Activated CD8-positive, alpha-beta memory T cell treated with anti-CD3 and anti-CD28 coated beads for 24 hours (primary cell): ENCODE data around the gene SLC17A9.

ENCODE experiments used
- DNase-seq: peaks from one replicate; pipeline ENCODE4 v3.0.0-alpha.2; 2020

Gene SLC17A9, protein sequence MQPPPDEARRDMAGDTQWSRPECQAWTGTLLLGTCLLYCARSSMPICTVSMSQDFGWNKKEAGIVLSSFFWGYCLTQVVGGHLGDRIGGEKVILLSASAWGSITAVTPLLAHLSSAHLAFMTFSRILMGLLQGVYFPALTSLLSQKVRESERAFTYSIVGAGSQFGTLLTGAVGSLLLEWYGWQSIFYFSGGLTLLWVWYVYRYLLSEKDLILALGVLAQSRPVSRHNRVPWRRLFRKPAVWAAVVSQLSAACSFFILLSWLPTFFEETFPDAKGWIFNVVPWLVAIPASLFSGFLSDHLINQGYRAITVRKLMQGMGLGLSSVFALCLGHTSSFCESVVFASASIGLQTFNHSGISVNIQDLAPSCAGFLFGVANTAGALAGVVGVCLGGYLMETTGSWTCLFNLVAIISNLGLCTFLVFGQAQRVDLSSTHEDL

DNA sequence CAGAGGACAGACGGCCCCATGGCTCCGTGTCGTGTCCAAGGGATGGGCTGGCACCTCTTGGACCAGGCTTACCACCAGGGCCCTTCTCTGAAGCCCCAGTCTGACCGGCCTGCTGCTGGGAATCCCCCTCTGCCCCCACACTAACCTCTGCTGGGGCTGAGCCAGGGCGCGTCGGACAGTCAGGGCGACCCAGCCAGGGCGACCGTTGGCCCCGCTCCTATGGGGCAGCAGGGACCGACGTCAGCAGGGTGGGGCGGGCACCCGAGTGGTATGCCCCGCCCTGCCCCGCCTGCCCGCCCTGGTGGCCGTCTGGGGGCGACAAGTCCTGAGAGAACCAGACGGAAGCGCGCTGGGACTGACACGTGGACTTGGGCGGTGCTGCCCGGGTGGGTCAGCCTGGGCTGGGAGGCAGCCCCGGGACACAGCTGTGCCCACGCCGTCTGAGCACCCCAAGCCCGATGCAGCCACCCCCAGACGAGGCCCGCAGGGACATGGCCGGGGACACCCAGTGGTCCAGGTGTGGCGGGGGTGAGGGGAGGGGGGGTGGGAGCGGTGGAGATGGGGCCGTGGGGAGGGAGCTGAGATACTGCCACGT is at the start of gene SLC17A9:
TSS of gene SLC17A9 (plus strand) at position 337 of the 595 bp plus-strand sequence. CDS start at position 459, 122 bp downstream.
- peak; percentile 86 for DNase-seq

DNA sequence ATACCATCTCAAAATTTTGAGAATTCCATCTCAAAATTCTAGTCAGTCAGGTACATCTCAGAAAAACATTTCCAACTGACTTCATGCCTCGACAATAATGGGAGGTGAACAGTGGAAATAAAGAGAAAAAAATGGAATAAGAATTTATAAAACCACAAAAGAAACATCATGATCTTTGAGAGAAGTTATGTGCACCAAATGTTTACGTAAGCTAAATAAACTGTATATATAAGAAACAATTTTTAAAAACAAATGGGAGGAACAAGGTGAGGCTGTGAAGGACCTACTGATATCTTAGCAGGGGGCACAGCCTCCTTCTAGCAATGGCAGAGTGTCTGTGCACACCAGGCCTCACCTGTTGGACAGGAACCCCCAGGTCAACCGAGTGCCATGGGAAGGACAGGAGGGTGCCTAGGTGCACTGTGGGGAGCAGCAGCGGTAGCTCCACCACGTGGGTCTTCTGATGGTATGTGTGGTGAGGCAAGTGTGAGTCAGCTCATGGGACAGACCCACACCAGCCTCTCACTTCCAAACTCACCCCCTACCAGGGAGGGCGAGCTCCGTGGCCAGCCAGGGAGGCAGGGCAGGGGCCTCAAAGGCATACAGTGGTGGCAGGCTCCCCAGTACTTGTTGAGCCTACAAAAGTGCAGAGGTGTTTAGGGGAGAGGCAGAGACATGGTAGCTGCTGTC is 49.4 kb upstream of the SLC17A9 start:
- DNase-seq = no peak

DNA sequence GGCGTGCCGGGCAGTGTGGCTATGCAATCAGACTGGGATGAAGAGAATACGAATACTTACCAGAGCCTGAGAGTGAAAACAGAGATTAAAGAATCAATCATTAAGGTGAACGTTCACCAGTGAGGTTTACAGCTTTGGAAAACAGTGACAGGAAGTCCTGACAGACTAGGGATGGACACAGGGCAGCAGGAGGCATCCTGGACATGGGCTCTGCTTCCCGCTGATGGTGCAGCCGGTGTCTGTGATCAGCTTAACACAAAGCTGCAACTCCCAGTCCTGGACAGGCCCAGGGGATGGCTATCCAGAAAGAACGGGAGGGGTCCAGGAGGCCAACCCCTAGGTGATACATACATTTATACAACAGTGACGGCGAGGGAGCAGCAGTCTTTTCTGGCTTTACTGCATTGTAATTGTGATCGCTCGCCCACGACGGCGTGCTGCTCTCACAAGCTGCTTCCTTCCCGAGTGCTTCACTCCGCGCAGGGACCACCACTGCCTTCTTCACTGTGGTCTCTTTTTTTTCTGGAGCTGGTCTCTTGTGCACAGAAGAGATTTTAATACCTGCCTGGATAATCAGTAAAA is 46.9 kb upstream of the SLC17A9 start:
- no peak for DNase-seq

DNA sequence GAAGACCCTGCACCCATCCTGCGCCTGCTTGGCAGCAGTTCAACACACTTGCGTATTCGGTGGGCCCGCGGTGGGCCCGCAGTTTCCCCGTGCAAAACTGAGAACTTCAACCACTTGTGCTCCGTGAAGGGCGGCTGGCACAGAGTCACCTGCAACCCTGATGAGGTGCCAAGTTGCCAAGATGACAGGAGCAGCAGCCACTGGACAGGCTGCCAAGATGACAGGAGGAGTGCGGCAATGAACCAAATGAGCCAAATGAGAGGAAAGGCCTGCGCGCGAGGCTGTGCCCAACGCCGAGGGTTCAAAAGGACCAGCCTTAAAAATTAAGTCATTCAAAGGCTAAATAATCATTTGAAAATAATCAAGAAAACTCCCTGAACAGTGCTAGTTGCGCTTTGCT is 46.3 kb upstream of the SLC17A9 start:
- no peak for DNase-seq

DNA sequence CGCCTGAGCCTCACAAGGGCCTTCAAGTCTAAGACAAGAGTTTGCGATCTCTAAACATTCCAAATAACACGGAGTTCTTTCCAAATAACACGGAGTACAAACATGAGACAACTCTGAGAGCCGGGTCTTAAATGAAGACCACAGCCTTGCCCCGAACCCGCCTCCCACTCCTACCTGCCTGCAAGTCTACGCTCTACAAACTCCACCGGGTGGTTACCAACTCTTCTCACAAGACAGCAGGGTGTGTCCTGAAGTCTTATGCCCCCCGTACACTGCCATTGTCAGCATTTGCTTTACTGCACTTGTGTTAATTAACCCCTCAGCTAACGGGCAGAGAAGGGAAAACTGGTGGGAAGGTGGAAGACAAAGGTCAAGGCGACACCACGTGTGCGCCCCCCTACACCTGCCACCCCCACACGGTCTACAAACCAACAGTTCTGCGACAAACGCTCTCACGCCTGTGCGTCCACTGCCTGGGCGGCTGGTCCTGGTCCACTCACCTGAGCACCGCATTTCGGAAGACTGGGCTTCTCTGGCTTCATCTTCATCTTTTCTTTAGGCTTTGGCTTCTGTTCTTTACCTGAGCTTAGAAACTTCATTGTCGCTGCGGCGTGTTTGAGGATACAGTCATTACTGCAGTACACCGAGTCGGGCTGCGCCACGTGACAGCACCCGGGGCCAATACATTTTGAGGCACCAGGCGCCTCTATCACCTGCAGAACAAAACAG is 45.7 kb upstream of the SLC17A9 start:
- DNase-seq = no peak

DNA sequence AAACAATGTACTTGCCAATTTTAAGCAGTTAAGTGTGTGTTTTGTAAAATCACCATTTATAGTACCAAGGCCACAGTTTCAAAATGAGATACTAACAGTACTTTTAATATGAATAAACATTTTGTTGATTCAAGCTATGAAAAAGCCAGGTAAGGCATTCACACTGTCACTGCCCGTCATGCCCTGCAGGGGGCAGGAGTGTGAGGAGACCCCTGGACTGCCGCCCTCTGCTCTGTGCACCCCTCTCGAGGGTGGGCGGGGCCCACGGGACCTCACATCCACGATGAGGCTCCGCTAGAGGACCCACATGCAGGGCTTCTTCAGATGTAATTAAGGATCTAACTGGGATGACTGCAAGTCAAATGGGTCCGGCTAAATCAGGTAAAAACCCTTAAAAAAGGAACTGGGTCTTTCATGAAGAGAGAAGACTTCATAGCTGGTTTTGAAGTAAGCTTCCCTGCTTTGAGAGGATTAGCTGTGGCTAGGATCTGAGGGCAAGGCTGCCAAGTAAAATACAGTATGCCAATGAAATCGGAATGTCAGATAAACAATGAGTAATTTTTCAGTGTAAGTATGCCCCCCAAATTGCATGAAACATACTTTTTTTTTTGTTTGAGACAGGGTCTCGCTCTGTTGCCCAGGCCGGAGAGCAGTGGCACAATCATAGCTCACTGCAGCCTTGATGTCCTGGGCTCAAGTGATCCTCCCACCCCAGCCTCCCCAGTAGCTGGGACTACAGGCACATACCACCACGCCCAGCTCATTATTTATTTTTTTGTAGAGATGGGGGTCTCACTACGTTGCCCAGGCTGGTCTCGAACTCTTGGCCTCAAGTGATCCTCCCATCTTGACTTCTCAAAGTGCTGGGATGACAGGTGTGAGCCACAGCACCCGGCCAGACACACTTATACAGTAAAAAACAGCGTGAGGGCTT is 44.9 kb upstream of the SLC17A9 start:
- no peak for DNase-seq

DNA sequence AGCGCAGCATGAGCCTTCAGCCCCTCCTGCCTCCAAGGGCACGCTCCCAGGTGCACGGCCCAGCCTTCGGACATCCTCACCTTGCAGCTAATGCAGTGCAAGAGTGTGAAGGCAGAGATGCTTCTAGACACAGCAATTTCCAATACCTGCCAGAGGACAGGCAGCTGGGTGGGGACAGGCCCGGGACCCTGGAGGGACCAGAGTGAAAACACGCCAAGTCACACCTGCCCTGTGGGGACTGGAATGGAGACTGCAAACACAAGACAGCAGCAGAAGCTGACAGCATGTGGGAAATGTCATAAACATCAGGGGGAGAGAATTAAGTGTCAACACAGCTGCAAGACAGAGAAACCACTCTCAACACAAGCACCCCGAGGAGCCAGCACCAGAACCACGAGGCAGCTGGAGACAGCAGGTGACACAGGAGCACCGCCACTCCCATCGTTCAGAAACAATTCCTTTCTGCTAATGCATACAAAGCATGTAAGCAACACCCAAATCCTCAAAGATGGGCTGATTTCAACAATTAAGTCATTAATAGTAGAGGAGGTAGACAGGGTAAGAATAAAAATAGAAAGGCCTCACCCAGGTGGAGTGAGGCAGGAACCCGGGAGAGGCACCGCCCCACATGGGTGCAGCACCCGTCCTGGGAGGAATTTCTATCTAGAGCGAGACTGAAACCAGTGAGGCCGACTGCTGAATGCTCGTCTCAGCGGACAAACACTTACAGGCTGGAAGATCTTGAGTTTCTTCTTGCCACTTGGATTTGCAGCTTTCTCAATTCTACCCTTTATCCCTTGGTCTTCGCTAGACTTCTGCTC is 43.3 kb upstream of the SLC17A9 start:
- no peak for DNase-seq

DNA sequence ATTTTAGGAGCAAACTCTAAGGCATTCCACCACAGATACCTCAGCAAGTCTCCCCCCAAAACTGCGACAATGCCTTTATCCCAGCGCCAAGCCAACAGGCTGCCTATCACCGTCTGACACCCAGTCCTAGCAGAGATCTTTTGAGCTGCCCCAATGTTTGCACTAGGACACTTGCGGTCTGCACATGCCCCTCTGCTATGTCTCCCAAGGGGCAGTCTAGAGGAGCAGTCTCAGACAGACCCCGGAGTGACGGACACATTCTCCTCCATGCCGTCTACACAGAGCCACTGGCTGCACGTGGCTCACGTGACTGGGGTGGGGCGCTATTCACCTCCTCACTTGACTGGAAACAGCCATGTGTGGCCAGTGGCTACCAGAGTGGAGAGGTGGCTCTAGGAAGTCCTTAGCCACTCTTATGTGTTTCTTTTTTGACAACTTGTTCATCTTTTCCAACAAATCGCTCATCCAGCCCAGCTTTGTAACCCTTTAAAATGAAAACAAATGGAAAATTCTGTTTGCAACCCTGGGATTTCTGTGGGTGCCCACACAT is 42.2 kb upstream of the SLC17A9 start:
- no peak for DNase-seq

DNA sequence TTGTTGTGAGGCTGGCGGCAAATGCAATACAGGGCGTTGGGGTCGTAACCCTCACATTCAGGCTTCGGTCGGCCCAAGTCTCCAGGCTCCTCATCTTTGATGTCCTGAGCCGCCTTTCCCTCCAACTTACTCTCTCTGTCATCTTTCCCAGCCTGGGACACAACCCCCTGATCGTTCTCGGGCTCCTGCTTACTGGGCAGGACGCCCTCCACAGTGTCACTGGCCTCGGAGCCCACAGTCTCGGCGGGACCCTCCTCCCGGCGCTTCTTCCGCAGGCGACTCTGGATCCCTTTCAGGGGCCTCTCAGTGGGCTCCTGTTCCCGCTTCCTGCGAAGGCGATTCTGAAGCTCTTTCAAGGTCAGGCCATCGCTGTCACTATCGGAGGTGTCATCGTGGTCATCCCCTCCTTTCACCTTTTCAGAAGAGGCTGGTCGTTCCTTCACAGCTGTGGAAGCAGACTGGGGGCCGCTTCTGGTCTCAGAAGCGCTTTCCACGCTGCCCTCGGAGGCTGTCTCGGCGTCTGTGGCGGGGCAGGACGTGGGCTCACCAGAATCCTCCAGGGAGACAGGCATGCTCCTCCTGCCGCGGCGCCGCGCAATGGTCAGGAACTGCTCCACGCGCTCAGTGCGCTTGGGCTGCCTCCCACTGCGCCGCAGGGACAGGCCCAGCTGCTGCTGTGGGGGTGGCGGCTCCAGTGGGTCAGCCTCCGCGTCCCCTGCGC is 41.6 kb upstream of the SLC17A9 start:
- DNase-seq = no peak

DNA sequence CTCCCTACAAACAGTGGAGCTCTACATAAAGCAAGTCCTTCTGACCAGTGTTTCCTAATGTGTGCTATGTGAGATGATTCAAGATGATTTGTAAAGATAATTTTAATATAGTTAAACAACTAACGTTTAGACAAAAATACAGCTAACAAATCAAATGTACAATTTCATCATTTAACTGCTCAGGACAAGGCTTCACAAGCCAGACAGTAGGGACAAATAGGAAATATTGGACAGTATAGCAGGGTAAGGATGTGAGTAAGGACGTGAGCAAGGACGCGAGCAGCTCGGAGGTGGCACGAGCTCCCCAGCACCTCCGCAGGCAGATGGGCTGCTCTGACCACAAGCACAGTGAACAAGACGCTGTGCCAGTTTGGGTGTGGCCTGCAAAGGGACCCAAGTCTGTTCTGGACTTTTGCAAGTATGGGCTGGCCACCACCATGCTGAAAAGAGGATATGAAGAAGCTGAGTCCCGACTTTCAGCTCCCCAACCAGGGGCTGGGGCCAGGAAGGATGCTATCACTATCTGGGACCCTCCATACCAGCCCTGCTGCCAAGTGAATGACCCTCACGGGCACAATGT is 40.7 kb upstream of the SLC17A9 start:
- DNase-seq = no peak

DNA sequence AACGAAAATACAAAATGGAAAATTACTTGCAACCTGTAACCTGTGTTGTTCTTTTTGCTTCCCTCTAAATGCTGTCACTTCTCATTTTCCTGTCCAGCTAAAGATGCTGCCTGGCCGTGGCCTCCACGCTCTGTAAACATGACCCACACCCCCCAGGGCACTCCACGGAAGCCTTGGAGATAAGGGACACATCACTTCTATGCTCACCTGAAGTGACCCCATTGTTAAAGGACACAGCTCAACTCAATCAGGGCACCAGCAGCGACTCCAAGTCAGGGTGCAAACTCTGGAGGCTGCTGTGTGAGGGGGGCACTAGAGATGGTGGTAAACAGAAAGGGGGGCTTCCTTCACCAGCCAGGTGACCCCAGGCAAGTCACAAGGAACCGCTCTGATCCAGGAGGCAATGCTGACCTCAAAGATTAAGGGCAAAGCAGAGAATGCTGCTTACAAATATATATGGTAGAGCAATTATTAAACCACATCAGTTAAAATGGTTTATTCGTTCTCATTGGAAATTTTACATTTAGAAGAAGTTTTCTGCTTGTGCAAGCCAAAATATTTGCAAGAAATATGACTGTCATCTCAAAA is 39.4 kb upstream of the SLC17A9 start:
- DNase-seq = no peak

DNA sequence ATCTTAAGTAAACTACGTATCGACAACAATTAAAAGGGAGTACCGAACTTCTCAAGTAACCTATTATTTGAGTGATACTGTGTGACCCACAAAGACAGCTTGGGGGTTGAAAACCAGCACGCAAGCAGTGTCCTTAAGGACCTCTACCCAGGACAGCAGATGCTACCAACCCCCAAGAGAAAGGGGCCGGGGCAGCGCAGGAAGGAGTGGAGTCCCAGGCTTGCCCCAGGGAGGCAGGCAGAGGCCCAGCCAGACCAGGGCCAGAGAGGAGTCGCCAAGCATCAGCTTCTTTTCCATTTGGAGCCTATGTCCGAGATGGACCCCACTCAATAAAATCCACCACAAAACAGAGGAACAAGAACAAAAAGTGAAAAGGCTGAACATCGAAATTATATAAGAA is 38.1 kb upstream of the SLC17A9 start:
- DNase-seq = no peak

DNA sequence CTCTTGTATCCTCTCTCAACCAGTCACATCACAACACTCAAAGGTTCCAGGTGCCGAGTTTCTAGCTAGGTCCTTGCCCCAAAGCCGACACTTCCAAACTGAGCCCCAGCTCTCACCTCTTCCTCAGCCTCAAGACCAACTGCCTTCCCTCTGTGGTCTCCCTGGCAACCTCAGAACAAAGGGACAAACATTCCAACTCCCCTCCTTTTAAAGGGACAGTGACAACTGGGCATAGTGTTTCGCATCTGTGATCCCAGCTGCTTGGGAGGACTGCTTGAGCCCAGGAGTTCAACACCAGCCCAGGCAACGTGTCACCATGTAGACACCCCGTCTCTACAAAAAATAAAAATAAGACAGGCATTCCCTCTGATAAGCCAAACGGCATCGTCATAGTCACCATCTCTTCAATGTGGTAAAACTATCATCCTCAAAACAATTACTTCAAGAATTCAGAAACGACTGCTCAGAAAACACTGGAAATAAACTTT is 37.5 kb upstream of the SLC17A9 start:
- no peak for DNase-seq

DNA sequence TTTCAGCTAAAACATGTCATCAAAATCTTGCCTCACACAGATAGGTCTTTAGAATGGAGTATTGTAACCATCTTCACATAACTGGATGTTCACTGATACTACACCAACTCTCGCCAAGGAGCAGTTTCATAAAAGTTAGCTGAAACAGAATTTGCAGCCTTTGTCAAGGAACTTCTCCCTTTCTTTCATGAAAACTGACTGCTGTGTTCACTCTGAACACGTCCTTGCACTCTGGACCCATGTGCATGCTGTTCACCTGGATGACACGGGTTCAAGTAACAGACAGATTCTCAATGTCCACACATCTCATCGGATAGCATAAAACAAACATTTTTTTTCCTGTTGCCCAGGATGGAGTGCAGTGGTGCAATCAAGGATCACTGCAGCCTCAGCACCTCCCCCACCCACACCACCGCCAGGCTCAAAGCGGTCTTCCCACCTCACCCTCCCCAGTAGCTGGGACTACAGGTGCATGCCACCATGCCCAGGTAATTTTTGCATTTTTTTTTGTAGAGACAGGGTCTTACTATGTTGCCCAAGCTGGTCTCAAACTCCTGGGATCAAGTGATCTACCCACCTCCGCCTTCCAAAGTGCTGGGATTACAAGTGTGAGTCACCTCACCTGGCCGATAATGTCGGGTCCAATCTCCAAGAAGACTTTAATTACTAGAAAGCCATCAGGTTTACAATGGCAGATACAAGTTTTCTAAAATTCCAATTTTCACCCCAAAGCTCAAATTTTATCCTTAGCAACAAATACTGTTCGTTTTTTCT is 35.6 kb upstream of the SLC17A9 start:
- no peak for DNase-seq

DNA sequence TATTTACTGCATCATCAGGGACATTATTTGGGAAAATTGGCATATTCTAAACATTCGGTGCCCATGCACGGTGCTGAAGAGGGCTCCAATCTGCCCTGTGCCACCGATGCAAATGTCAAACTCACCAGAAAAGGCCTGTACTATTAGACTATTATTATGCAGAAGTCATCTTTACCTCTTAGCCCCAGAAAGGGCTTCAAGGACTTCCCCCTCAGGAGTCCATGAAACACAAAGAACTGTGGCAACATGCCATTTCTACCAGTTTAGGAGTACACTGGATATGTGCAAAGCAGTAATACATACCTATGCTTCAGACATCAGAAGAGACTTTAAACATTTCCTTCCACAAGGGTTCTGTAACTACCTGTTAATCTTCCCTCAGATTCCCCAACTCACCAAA is 34.8 kb upstream of the SLC17A9 start:
- no peak for DNase-seq

DNA sequence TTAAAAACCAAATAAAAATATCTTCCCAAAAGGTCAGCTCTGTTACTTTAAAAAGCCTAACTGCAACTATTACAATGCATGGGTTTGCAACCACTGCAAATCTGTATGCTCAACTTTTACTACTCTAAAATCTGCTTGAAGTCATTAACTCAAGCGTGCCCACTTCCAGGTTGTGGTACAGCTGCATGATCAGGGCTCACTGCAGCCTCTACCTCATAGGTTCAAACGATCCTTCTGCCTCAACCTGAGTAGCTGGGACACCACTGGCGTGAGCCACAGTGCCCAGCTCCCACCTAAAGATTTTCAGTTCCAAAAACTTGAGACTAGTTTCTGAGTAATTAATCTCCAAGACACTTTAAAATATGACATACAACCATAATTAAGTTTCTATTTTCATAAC is 34.4 kb upstream of the SLC17A9 start:
- no peak for DNase-seq

DNA sequence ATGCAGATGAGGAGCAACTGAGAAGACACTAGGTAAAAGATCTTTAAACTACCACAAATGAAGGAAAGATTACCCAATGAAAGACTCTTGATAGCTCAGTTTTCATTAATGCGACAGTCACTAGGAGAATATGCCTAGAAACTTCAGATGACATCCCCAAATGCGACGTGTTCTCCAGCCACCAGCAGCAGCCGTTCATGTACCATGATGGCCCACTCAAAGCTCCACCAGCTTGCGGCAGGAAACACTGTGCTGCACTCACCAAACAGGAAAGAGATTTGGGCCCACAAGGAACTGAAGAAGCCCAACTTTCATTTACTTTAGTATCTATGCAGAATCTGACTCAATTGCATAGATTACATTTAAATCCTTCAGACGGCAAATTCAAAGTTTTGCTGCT is 33.7 kb upstream of the SLC17A9 start:
- no peak for DNase-seq

DNA sequence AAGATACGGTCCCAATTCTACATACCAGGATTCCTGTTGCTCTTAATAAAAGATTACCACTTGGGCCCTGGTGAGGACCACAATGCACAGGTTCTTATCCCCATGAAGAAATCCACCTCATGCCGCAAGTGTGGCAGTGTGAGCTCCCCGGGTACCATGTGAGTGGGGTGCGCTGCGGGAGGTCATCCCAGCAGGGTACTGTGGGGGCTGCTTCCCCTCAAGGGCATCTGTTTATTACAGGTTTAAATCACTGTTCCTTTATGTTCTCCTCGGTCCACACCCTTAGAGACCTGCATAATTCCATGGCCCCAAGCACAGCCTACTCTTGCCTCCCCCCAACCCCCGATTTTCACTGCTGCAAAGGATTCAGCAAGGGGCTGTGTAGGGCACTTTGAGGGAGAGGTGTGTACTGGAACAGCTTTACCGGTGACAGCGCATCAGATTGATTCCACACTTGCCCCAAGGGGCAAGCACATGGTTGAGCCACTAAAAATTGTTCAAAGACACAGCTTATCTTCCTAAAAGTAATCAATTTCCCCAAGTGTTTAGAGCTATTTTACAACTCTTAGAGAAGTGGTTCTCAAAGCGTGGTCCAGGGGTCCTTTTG is 32.4 kb upstream of the SLC17A9 start:
- DNase-seq = no peak
